Trophoblast cell (in vitro differentiated cells and primary cell): ENCODE measurements around the gene DUOXA2.

Source experiments
- DNase-seq, 2 donors: peaks; one replicate each; pipeline ENCODE4 v3.0.0-alpha.2; 2016
- H2AFZ ChIP-seq: 2 replicates; pipeline ENCODE4 v1.6.1; 2013; ENCODE audit warnings: low read length, moderate library complexity, mild to moderate bottlenecking; ENCODE audit not compliant: insufficient read depth, poor library complexity
- H2AK5ac ChIP-seq: 2 replicates; pipeline ENCODE4 v1.6.1; 2013; ENCODE audit warnings: mild to moderate bottlenecking, low read length
- H2BK120ac ChIP-seq: 2 replicates; pipeline ENCODE4 v1.6.1; 2013; ENCODE audit warnings: low read length, mild to moderate bottlenecking, moderate library complexity; ENCODE audit not compliant: insufficient read depth, poor library complexity
- H2BK12ac ChIP-seq: 2 replicates; pipeline ENCODE4 v1.6.1; 2013; ENCODE audit warnings: mild to moderate bottlenecking, low read length, moderate library complexity
- H2BK5ac ChIP-seq: 2 replicates; pipeline ENCODE4 v1.6.1; 2013; ENCODE audit warnings: low read length, low read depth, moderate library complexity, mild to moderate bottlenecking; ENCODE audit not compliant: poor library complexity
- H3K14ac ChIP-seq: 2 replicates; pipeline ENCODE4 v1.6.1; 2013; ENCODE audit warnings: mild to moderate bottlenecking, low read length
- H3K18ac ChIP-seq: 2 replicates; pipeline ENCODE4 v1.6.1; 2013; ENCODE audit warnings: mild to moderate bottlenecking, low read length
- H3K23ac ChIP-seq: 2 replicates; pipeline ENCODE4 v1.6.1; 2013; ENCODE audit warnings: low read length
- H3K27ac ChIP-seq: 2 replicates; pipeline ENCODE4 v1.5.1; 2013; ENCODE audit warnings: low read depth, mild to moderate bottlenecking, inconsistent platforms, low read length, moderate library complexity
- H3K27me3 ChIP-seq: 2 replicates; pipeline ENCODE4 v1.6.1; 2013; ENCODE audit warnings: inconsistent platforms, mild to moderate bottlenecking, low read length, moderate library complexity; ENCODE audit not compliant: insufficient read depth
- H3K36me3 ChIP-seq, 2 experiments: 1 replicate in 1 of 2; 2 replicates in 1 of 2; pipeline ENCODE4 v1.6.1; 2013; ENCODE audit warnings: low read length in 2 of 2, mild to moderate bottlenecking in 2 of 2, moderate library complexity in 1 of 2; ENCODE audit not compliant: insufficient read depth in 2 of 2, control insufficient read depth in 1 of 2
- H3K4ac ChIP-seq: 2 replicates; pipeline ENCODE4 v1.6.1; 2013; ENCODE audit warnings: low read depth, mild to moderate bottlenecking, low read length, moderate library complexity
- H3K4me1 ChIP-seq, 2 experiments: 1 replicate in 1 of 2; 2 replicates in 1 of 2; pipeline ENCODE4 v1.6.1; 2013; ENCODE audit warnings: low read length in 2 of 2, mild to moderate bottlenecking in 2 of 2, moderate library complexity in 1 of 2; ENCODE audit not compliant: insufficient read depth in 2 of 2, control insufficient read depth in 1 of 2
- H3K4me2 ChIP-seq: 2 replicates; pipeline ENCODE4 v1.6.1; 2013; ENCODE audit warnings: inconsistent platforms, mild to moderate bottlenecking, low read length, moderate library complexity
- H3K4me3 ChIP-seq: 2 replicates; pipeline ENCODE4 v1.5.1; 2013; ENCODE audit warnings: mild to moderate bottlenecking, low read depth, low read length, inconsistent platforms
- H3K79me1 ChIP-seq: one replicate; pipeline ENCODE4 v1.6.1; 2013; ENCODE audit warnings: low read length
- H3K79me2 ChIP-seq: 2 replicates; pipeline ENCODE4 v1.6.1; 2013; ENCODE audit warnings: low read length, mild to moderate bottlenecking; ENCODE audit not compliant: control insufficient read depth, insufficient read depth, poor library complexity
- H3K9ac ChIP-seq: 2 replicates; pipeline ENCODE4 v1.6.1; 2013; ENCODE audit warnings: mild to moderate bottlenecking, low read length
- H3K9me3 ChIP-seq: 2 replicates; pipeline ENCODE4 v1.6.1; 2013; ENCODE audit warnings: low read depth, mild to moderate bottlenecking, control low read depth, inconsistent platforms, low read length; ENCODE audit not compliant: insufficient read depth
- H4K12ac ChIP-seq: 2 replicates; pipeline ENCODE4 v1.6.1; 2013; ENCODE audit warnings: low read depth, mild to moderate bottlenecking, low read length, moderate library complexity
- H4K8ac ChIP-seq: 2 replicates; pipeline ENCODE4 v1.6.1; 2013; ENCODE audit warnings: low read depth, mild to moderate bottlenecking, low read length, moderate library complexity
- H4K91ac ChIP-seq: one replicate; pipeline ENCODE4 v1.6.1; 2013; ENCODE audit warnings: low read depth, mild to moderate bottlenecking, low read length, moderate library complexity
- WGBS: extraction: QIAGEN DNeasy Blood & Tissue Kit; methylation state at CpG from one replicate; pipeline ENCODE4 v1.1.7; 2013; ENCODE audit warnings: missing lambda C conversion rate; ENCODE audit not compliant: insufficient read length, insufficient coverage; ENCODE audit errors: extremely low coverage; 5-methylcytosine and 5-hydroxymethylcytosine counted together

DUOXA2 gene

DNA sequence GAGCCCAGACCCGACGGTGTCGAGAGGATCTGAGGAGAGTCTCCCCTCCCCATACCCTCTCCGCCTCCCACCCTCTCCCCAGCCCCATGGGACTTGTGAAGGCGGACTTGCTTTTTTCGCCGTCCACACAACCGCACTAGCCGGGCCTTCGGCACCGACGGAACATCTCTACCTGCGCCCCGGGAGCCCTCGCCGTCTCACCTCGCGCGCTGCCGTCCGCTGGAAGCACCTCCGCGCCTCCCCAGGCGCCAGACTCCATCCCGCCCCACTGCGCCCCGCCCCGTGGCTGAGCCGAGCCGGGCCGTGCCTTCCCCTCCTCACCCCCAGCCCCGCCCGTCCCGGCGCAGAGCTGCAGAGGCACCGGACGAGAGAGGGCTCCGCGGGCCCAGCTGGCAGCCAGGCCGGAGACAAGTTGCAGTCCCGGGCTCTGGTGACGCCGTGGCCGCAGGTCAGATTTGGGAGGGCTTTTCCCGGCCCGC lies 15.6 kb downstream of the DUOXA2 start, which contains the start of the genes DUOX1 and DUOXA1:
TSS of gene DUOX1 (plus strand) at position 344 of the 479 bp plus-strand sequence. CDS start 1,973 bp downstream, outside the sequence.
TSS of gene DUOXA1 (minus strand) at position 229 of the 479 bp plus-strand sequence. CDS start 6,865 bp downstream, outside the sequence.
- H3K4me2 ChIP-seq: peak within 1 kb of the TSS; percentile 8
- peaks cover 52% of the 10 kb centered on the region for H3K27me3 ChIP-seq
- no peak within 1 kb of the TSS for H3K27ac ChIP-seq
- no peak within 1 kb of the TSS for H2BK12ac ChIP-seq
- H2BK5ac ChIP-seq: no peak within 1 kb of the TSS
- no peak within 1 kb of the TSS for H2BK120ac ChIP-seq
- peak in 1 of 2 donors; percentile 11 for DNase-seq
- no peak within 1 kb of the TSS for H4K91ac ChIP-seq
- no peak within 1 kb of the TSS for H3K14ac ChIP-seq
- no peaks in the 10 kb centered on the region for H3K79me2 ChIP-seq
- no CpG with 5 or more reads among the region's 46 CpGs for WGBS
- no peak within 1 kb of the TSS for H2AK5ac ChIP-seq
- H3K4ac ChIP-seq: no peak within 1 kb of the TSS
- no peak within 1 kb of the TSS for H4K12ac ChIP-seq
- no peak within 1 kb of the TSS for H4K8ac ChIP-seq
- H3K18ac ChIP-seq: no peak within 1 kb of the TSS
- H3K79me1 ChIP-seq: no peaks in the 10 kb centered on the region
- peak within 1 kb of the TSS; percentile 58 for H3K23ac ChIP-seq
- H3K36me3 ChIP-seq: no peaks in the 10 kb centered on the region
- no peak within 1 kb of the TSS for H2AFZ ChIP-seq
- H3K4me3 ChIP-seq: peak within 1 kb of the TSS; percentile 11
- H3K9me3 ChIP-seq: peaks cover 12% of the 10 kb centered on the region
- no peak within 1 kb of the TSS for H3K9ac ChIP-seq
- peaks cover 0 to 5% of the 10 kb centered on the region in 2 experiments for H3K4me1 ChIP-seq

DNA sequence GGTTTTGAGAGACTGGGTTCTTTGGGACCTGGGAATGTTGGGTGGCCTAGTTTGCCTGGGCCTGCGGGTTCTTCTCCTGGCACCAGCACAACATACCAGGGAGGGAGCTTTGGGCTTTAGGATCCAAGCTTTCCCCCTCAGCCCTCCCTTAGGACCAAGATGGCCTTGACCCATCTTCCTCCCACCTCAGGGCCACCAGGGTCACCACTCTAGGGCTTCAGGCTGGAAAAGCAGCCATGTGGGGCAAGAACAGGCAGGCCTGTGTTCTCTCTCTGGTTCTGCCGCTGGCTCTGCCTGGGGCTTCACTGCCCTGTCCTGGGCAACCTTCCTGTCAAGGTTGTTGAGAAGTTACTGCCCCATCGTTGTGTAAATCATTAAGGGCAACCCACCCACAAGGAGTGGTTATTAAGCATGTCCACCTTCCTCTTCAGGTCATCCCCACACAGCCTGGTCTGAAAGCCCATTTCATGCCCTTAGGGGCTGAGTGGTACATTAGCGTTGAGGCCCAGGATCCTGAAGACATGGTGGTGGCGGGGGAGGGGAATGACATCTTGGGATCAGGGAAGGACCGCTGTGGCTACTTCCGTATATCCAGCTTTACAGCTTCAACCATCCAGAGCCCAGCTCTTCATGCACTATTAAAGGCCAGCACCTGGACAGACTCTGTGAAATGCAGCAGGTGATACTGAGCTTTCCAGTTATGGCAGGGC lies 16.3 kb downstream of the DUOXA2 start:
- no peak overlapping the region for H4K12ac ChIP-seq
- no peak overlapping the region for H3K27ac ChIP-seq
- no peaks in the 10 kb centered on the region for H3K79me1 ChIP-seq
- H3K23ac ChIP-seq: peak overlapping the region; percentile 58
- H4K91ac ChIP-seq: no peak overlapping the region
- H2BK12ac ChIP-seq: no peak overlapping the region
- H3K18ac ChIP-seq: no peak overlapping the region
- H2BK5ac ChIP-seq: no peak overlapping the region
- no peak overlapping the region for H2AFZ ChIP-seq
- peak overlapping the region; percentile 8 for H3K4me2 ChIP-seq
- no peak for DNase-seq
- no peaks in the 10 kb centered on the region for H3K36me3 ChIP-seq
- peaks cover 14% of the 10 kb centered on the region for H3K9me3 ChIP-seq
- no peak overlapping the region for H2BK120ac ChIP-seq
- H2AK5ac ChIP-seq: no peak overlapping the region
- H3K79me2 ChIP-seq: no peaks in the 10 kb centered on the region
- H3K9ac ChIP-seq: no peak overlapping the region
- WGBS: no CpG with 5 or more reads among the region's 7 CpGs
- no peak overlapping the region for H3K14ac ChIP-seq
- peak overlapping the region; percentile 11 for H3K4me3 ChIP-seq
- H4K8ac ChIP-seq: no peak overlapping the region
- H3K4ac ChIP-seq: no peak overlapping the region
- peaks cover 3 to 5% of the 10 kb centered on the region in 2 experiments for H3K4me1 ChIP-seq
- H3K27me3 ChIP-seq: peaks cover 58% of the 10 kb centered on the region

DNA sequence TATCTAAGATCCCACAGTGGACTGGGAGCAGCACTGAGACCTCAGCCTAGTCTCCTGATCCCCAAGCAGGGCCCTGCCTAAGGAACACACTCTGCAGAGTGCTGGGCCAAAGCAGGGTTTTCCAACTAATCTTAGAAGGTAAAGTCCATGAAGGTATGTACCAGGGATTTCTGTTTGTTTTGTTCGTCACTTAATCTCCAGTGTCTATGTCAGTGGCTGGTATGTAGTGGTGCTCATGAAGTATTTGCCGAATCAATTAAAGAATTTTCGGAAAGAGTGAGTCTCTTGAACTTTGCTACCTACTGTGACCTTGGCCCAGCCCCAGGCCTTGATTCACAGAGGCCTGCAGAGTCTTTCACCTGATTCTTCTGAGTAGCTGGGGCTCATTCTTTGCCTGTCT lies 17.4 kb downstream of the DUOXA2 start:
- peaks cover 14% of the 10 kb centered on the region for H3K9me3 ChIP-seq
- peaks cover 3 to 5% of the 10 kb centered on the region in 2 experiments for H3K4me1 ChIP-seq
- no peak overlapping the region for H3K4me3 ChIP-seq
- H3K79me1 ChIP-seq: no peaks in the 10 kb centered on the region
- H2AK5ac ChIP-seq: no peak overlapping the region
- no peak overlapping the region for H2BK120ac ChIP-seq
- no peak overlapping the region for H4K91ac ChIP-seq
- H2AFZ ChIP-seq: no peak overlapping the region
- no peak overlapping the region for H3K23ac ChIP-seq
- no peak overlapping the region for H3K14ac ChIP-seq
- no peak overlapping the region for H4K8ac ChIP-seq
- no peak overlapping the region for H3K9ac ChIP-seq
- WGBS: no CpG with 5 or more reads among the region's 3 CpGs
- H3K4ac ChIP-seq: no peak overlapping the region
- no peak overlapping the region for H4K12ac ChIP-seq
- DNase-seq: no peak
- no peak overlapping the region for H3K18ac ChIP-seq
- peaks cover 62% of the 10 kb centered on the region for H3K27me3 ChIP-seq
- no peaks in the 10 kb centered on the region for H3K79me2 ChIP-seq
- H3K4me2 ChIP-seq: no peak overlapping the region
- H3K36me3 ChIP-seq: no peaks in the 10 kb centered on the region
- no peak overlapping the region for H2BK12ac ChIP-seq
- H3K27ac ChIP-seq: no peak overlapping the region
- no peak overlapping the region for H2BK5ac ChIP-seq

DNA sequence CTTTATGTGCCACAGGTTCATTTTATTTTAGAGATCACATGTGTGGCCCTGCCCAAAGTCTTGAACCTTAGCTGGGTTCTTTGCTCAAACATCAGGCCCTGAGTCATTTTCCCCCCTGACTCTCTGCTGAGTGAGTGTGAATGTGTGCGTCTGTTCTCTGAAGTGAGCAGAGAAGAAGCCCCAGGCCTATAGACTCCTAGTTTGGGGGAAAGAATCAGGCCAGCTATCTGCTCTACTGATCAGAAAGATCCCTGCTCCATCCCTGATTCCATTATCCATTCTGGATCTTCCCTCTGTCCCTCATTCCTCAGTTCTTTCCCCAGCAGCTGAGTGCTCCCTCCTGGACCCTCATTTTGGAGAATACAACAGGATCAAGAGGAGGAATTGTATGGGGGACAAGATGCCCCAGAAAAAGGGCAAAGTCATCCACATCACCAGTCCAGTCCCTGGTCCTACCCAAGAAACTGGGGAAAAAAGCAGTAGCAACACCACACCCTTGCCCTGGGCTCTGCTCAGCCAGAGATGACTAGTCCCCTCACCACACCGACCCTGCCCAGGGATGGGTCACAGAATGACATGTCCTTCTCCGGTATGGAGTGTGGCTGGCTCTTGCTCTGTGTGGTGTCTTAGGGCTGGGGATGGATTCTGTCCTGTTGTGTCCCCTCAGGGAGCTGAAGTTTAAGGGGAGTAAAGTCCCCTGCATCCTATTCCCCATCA lies 18.9 kb downstream of the DUOXA2 start:
- Histone ChIP-seq H3K79me1 (no peaks in the 10 kb centered on the region), H2BK120ac (no peak overlapping the region), H4K91ac (no peak overlapping the region), H4K8ac (no peak overlapping the region), H2AK5ac (no peak overlapping the region), H2BK12ac (no peak overlapping the region), H3K79me2 (no peaks in the 10 kb centered on the region), H2BK5ac (no peak overlapping the region), H3K4me1 (peaks cover 5% of the 10 kb centered on the region in 2 experiments), H3K14ac (no peak overlapping the region), H3K9ac (no peak overlapping the region), H3K4me3 (no peak overlapping the region), H3K23ac (no peak overlapping the region), H3K36me3 (no peaks in the 10 kb centered on the region), H4K12ac (no peak overlapping the region), H3K9me3 (peaks cover 14% of the 10 kb centered on the region), H3K4ac (no peak overlapping the region), H3K27ac (no peak overlapping the region), H3K27me3 (peaks cover 59% of the 10 kb centered on the region), H3K4me2 (no peak overlapping the region), H2AFZ (no peak overlapping the region), H3K18ac (no peak overlapping the region)
- no CpG with 5 or more reads among the region's 3 CpGs for WGBS
- DNase-seq: no peak
